HG02678 (cell line): ENCODE measurements around the gene BICDL1.

Experiments
- ATAC-seq: cut with Tn5 transposase; IDR thresholded peaks from one replicate; pipeline ENCODE4 v1.9.1; 2021; ENCODE audit warnings: mild to moderate bottlenecking, moderate library complexity; ENCODE audit not compliant: unreplicated experiment

BICDL1 gene

GRCh38 chr12:120121766-120122293 is 132.8 kb downstream of the BICDL1 start:
- ATAC-seq, result peak; percentile 42

- ATAC-seq, result no peak
Observed at GRCh38 chr12:120125029-120125428, 136.0 kb downstream of the BICDL1 start.

DNA sequence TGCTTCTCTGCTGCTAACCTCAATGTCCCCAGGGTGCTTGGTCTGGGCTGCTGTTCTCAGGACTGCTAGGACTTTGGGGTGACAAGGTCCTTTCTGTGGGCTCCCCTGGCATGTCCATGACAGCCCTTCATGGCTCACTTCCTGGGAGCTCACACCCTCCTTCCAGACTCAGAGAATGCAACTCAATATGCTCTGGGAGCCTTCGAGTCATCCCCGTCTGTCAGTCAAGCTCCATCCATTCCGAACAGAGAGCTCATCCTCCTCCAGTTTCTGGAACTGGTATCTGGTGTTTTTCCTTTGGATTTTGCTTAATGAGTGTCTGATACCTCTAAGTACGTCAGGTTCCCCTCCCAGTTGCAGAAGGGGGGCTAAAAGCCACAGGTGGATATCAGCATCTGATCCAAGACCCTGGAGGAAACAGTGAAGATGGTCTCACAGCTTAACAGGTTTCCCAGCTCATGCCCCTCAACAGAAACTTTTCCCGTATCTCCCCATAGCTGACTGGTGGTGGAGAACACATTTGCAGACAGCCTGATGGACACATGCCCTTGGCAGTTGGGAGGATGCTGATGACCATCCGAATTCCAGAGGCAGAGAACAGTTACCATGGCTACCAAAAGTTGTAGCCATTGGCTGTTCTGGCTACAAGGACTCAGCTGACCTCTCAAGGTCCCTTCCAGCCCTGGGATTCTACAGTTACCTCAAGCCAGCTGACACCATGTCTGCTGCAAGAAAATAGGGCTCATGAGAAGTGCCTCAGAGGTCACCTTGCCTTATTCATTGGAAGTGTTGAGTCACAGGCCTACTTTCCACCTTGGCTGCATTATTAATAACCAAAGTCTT is 137.0 kb downstream of the BICDL1 start:
- no peak for ATAC-seq

DNA sequence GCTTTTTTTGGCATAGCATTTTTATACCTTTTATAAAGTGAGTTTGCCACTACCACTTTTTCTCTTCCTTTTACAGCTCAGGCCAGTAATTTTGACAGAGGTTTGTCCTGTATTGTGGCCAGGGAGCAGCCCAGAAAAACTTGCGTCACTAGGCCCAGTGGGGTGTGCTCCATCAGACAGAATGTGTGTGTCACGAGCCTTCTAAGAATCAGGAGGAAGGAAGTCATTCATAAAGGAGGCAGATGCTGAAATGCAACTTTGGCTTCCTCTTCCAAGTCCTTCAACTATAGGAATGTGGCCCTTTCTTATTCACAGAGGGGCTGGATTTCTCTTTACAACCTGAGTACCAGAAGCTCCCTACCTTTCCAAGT is 137.6 kb downstream of the BICDL1 start:
- no peak for ATAC-seq

GRCh38 chr12:120130011-120130410 is 141.0 kb downstream of the BICDL1 start:
- ATAC-seq, result no peak

- ATAC-seq, result no peak
Observed at GRCh38 chr12:120131116-120131515, 142.1 kb downstream of the BICDL1 start.

- ATAC-seq, result no peak
Observed at GRCh38 chr12:120132054-120132836, 143.2 kb downstream of the BICDL1 start.

DNA sequence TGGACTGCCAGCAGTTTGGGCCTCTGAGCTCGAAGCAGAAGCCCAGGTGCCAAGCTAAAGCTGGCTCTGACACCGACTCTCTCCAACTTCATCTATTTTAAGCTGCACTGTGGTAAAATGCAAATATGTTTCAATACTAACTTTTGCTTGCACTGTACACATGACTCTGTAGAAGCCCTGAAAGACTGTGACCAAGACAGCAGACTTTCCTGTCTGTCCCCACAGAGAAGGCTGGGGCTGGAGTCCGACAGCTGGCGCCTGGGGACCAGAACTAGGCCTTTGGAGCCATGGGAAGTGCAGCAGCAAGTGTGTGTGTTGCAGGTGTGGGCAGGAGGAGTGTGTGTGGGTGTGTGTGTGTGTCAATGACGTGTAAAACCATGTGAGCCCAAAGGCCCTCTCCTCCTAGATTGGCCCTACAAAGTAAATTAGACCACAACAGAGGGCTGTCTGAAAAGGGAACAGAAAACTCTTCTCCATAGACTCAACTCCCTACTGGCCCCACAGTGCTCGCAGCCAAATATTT is 143.9 kb downstream of the BICDL1 start:
- peak; percentile 93 for ATAC-seq

- ATAC-seq, result no peak
Observed at GRCh38 chr12:120134307-120134980, 145.4 kb downstream of the BICDL1 start.

- no peak for ATAC-seq
Observed at GRCh38 chr12:120136093-120136770, 147.2 kb downstream of the BICDL1 start.

DNA sequence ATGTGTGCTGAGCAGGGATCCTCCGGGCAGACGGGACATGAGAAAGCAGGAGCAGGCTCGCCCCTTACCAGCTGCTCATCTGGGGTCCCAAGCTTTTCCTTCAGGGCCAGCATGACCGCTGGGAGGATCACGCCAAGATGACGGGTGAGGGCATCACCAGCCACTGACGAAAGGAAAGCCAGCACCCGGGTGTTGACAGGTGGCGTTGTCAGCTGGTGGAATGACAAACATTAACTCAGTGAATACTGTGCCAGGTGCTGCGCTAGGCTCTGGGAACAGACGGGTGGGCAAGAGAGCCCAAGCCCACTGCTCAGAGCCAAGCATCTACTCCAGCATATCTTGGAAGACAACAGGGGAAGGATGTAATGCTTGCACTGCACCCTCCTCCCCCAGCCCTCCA is 148.8 kb downstream of the BICDL1 start:
- ATAC-seq, result no peak

DNA sequence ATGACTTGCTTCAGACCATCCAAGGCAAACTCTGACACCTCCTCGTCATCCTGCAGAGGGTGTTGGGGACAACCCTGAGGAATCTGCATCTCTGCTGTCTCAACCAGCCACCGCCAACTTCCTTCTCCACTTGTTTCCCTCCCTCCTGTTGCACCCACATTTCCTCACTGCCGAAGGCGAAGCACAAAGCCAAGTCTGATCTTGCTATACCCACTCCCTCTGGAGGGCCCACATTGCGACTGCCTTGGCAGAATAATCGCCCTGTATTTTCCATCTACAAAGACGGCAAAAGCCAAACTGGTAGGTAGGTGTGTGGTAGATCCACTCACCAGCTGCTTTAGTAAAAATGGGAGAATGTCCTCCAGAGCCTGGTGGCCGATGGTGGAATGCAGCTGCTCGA is 149.3 kb downstream of the BICDL1 start:
- ATAC-seq, result no peak

GRCh38 chr12:120139958-120140357 is 150.9 kb downstream of the BICDL1 start:
- no peak for ATAC-seq

- ATAC-seq, result no peak
Observed at GRCh38 chr12:120140603-120141002, 151.6 kb downstream of the BICDL1 start.

- ATAC-seq, result no peak
Observed at GRCh38 chr12:120141336-120141735, 152.3 kb downstream of the BICDL1 start.

DNA sequence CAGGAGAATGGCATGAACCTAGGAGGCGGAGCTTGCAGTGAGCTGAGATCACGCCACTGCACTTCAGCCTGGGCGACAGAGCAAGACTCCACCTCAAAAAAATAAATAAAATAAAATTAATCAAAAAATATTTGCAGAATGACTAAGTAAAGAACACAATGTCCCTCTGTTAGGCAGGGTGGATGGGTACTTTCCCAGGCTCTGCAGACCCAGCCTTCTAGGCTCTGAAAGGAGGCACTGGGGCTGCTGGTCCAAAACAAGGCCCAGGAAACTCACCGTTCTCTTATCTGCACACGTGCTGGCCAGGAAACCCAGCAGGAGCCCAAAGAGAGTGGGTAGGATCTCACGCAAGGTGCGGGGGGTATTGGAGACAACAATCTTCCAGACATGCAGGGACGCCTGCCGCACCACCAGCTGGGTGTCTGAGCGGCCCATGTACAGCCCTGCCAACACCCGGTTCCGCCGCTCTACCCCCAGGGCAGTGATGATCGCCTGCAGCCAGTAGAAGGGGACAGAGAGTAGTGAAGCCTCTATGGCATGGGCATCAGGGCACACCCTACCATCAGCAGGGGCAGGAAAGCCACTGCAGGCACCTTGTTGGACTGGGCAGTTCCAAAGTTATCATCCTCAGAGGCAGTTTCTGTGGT is 153.3 kb downstream of the BICDL1 start:
- ATAC-seq, result no peak
